Fibroblast of lung (primary cell): ENCODE data around the gene NTNG1.

ENCODE experiments used
- EZH2 ChIP-seq: IDR thresholded peaks from 2 replicates; pipeline ENCODE4 v1.5.1; 2012; ENCODE audit warnings: low read length, control low read depth, mild to moderate bottlenecking; ENCODE audit errors: missing control alignments
- TF ChIP-seq, protein P1 (sequence below), 2 donors: IDR thresholded peaks in 1 of 2; conservative IDR thresholded peaks in 1 of 2; 1 replicate in 1 of 2; 2 replicates in 1 of 2; pipeline ENCODE4 v1.5.1; 2011 to 2012; ENCODE audit warnings: low read length in 2 of 2, control low read depth in 1 of 2, inconsistent platforms in 1 of 2, low read depth in 1 of 2, mild to moderate bottlenecking in 1 of 2

DNA sequence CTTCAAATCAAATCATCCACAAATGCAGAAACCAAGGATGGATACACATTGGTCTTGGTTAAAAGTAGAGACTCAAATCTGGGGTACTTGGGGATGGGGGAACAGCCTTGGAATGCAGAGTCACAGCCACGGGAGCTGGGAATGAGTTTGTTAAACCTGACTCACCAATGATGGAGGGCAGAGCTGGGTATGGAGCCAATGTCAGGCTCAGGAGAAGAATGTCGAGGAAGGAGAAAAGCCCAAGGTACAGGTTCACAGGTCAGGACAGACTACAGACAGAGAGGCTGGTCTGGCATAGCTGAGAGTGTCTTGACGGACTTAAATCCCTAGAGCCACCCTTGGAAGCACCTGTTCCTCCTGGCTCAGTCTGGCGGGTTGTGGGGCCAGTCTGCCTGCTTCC, 237.6 kb downstream of the NTNG1 start:
- TF ChIP-seq, protein P1, sequence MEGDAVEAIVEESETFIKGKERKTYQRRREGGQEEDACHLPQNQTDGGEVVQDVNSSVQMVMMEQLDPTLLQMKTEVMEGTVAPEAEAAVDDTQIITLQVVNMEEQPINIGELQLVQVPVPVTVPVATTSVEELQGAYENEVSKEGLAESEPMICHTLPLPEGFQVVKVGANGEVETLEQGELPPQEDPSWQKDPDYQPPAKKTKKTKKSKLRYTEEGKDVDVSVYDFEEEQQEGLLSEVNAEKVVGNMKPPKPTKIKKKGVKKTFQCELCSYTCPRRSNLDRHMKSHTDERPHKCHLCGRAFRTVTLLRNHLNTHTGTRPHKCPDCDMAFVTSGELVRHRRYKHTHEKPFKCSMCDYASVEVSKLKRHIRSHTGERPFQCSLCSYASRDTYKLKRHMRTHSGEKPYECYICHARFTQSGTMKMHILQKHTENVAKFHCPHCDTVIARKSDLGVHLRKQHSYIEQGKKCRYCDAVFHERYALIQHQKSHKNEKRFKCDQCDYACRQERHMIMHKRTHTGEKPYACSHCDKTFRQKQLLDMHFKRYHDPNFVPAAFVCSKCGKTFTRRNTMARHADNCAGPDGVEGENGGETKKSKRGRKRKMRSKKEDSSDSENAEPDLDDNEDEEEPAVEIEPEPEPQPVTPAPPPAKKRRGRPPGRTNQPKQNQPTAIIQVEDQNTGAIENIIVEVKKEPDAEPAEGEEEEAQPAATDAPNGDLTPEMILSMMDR (conservative IDR thresholded peaks at IDR 0.05 in 1 of 2, IDR thresholded peaks at IDR 0.05 in 1 of 2; ENCODE audit: low read depth in 1 of 2, low read length in 2 of 2), result no peak
- no peak for TF ChIP-seq EZH2
